HG03196 (cell line): Measurements from ENCODE around the gene TMEM115.

Source experiments
- ATAC-seq: cut with Tn5 transposase; IDR thresholded peaks from one replicate; pipeline ENCODE4 v1.9.1; 2021; ENCODE audit not compliant: unreplicated experiment

The TMEM115 gene

DNA sequence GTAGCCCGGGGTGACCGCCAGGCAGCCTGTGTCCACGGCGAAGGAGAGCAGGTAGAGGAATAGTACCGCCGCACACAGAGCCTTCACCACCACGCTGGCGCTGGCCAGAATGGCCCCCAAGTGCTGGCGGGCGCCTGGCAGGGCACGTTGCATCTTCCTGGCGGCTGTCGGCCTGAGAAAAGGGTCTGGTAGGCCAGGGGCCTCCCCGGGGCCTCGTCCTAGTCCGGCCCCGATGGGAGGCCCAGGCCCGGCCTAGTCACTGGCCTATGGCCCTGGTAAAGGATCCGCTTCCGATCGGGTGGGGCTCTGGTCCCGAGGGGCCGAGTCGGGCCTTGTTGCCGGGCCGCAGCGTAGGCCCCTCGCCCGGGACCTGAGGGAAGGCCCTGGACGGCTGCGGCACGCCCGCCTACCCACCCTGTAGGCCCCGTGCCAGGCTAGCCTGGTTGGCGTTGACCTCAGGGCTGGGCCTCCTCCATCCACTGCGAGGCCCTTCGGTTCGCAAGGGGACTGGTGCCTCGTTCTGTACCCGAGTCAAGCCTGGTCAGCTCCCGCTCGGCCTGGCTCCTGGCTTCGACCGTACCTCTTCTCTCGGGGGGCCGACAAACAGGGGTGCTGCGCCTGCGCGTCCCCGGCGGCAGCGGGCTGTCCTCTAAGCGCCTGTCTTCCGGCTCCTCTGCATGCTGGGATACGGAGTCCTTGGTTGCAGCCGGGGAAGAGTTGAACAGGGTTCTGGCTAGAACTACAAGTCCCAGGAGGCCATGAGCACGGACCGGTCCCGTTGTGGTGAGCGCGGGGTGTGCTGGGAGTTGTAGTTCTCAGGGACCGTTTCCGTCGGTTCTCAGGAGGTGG is at the start of gene TMEM115:
Gene TMEM115 (minus strand): TSS at position 611 of the 849 bp plus-strand sequence. CDS start 458 bp downstream, at position 153.
- ATAC-seq: peak; percentile 98

GRCh38 chr3:50408443-50408944 is 49.2 kb upstream of the TMEM115 start:
- ATAC-seq: no peak

DNA sequence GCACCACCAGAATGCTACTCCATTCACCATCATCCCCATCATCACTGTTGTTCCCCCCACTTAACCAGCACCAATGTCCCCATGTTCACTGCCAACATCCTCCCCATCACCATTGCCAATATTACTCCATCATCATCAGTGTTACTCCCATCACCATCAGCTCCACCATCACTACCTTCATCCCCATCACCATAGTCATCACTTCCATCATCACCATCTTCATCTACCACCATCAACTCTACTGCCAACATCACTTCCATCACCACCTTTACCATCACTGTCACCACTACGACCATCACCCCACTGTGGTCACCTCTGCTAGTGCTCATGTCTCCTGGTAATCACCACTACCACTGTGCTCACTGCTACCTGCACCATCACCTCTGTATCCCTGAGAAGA is 47.2 kb upstream of the TMEM115 start:
- no peak for ATAC-seq

- no peak for ATAC-seq
Measured at GRCh38 chr3:50405249-50405648, 45.9 kb upstream of the TMEM115 start.

DNA sequence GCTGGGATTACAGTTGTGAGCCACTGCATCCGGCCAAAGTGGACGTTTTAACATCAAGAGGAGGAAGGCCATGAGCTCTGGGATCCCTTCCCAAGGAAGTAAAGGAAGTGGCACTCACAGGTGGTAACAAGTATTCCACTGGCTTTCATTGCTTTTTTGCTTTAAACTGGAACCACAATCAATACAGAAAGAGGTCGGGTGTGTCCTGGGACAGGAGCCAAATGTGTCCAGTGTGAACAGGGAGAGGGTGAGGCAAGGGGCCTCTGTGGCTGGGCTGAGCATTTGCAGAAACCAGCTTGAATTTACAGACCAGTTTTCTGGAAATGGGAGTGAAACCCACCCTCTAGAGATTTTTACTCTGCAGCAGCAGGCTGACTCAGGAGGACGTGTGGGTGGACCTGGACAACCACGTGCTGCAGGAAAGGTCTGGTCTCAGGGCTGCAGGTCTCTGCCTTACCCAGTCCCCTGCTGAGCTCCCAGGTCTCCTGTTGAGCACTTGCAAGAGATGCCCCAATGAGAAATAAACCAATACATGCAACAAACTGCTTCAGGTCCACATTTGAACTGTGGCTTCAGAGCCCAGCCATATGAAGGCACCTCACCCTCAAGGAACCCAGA is 42.8 kb upstream of the TMEM115 start:
- ATAC-seq: no peak

DNA sequence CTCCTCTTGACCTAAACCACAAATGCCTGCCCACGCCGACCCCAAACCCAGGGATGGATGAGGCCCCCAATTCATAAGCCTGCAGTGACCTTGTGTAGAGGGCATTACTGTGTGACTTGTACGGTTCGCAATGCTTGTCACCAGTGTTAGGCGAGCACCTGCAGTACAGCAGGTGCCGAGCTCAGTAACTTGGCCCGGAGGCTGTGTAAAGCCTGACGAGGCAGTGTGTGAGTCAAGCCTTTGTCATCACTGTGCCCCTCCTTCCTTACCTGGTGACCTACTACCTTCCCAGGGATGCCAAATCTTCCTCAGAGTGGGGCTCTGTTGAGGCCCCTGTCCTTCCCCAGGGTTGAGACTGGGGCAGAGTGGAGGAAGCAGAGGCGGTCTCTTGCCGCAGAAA is 37.2 kb upstream of the TMEM115 start:
- no peak for ATAC-seq

GRCh38 chr3:50395070-50395860 is 35.9 kb upstream of the TMEM115 start:
- no peak for ATAC-seq

DNA sequence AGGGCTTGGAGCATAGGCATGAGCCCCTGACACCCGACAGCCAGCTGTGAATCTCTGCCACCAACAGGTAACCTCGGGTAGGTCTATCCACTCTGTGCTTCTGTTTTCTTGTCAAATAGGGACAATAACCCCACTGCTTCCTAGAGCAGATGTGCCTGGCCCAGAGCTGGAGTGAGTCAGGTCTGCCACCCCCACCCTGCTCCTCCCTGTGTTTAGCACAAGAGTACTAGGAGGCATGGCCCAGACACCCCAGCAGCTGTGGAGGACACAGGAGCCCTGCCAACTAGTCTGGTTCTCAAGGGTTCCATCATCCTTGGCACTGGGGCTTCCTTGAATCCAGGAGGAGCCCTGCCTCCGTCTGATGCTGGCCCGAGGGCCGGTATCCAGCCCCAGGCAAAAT is 33.7 kb upstream of the TMEM115 start:
- ATAC-seq: no peak

DNA sequence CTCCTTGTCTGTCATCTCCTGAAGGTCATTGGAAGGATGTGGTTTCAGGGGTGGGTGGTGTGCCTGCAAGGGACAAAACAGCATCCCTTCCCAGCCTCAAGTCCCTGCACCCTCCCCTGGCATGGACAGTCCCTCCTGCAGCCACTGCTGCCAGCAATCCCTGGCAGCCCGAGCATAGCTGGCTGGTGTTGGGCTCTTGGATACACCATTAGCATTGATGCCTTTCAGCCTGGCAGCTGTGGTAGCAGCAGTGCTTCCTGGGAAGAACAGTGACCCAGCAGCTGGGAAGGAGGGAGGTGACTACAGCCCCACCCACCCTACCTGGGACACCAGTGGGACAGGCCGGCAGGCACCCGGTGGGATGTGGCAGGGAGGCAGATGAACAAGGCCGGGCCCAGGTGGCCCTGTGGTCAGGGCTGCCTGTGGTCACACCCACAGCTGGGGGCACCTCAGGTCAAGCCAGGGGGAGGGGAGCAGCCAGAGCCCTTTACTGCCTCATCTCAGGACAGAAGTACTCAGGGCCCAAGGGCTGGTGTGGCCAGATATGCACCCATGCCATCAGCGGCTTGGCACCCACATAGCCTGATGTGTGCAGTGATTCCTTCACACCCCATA is 32.9 kb upstream of the TMEM115 start:
- no peak for ATAC-seq

DNA sequence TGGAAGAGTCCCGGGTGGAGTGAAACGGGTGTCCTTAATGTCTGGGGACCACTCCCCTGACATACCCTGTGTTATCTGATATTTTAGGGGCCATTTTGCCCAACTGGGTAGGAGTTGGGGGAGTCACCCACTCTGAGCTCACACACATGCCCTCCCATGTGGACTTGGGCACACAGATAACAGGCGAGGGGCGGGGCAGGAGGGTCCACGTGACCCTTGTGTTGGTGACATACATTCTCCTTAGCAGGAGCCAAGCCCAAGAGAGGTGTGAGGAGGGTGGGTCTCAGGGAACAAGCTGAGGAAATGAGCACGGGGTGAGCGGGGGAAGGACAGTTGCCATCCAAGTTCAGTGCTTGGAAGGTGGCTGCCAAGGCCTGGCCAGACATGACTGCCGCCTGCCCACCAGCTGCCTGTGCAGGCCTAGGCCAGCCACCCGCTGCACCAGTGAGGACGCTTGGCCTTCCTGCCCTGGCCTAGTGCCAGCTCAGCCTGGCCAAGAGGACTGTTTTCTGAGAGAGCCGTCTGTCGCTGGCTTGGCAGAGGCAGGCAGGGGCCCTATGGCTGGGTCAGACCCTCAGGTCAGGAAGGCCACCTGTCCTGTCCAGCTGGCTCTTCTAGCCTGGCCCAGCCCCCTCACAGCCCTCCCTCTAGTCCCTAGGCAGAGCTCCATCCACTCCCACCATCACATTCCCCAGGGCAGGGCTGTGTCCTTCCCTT is 31.3 kb upstream of the TMEM115 start:
- ATAC-seq: no peak

DNA sequence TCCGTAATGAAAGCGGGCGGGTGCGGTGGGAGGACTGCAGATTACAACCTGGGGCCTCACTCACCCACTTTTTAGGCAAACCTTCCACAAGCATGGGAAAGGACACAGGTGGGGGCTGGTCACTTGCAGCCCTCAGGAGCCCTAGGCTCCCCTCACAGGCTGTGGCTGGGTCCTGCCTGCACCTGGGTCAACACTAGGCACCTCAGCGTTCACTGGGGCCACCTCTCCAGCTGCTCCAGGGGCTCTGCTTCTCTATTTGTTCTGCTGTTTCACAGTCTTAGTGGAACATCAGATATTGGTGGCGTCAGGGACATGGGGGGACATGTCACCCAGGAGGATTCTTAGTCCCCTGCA is 30.1 kb upstream of the TMEM115 start:
- ATAC-seq: no peak

DNA sequence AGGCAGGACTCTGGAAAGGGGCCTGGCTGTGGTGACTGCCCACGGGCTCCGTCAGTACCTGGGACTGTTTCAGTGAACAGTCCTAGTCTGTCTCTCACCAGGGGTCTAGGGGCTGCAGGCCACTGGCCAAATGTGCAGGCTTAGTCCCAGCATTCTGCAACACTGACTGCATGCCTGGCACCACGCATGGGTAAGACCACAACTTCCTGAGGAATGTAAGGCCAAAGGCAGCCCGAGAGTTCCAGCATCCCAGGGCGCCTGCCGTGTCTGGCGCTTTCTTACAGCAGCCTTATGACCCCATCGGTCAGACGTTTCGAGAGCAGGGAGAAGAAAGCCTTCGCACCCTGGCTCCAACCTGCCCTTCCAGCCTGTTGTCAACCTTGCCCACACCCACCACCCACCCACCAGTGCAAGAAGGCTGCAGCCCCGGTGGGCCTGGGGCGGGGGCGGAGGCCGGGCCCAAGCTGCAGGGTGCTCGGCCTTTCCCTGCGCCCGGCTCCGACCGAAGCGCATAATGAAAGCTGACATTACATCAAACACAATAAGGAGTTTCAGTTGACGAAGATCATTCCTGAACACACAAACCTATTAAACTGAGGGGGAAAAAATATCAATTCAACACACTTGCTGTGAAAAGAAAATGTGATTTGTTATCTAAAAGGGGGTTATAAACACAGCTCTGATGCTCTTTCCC is 29.5 kb upstream of the TMEM115 start:
- no peak for ATAC-seq

DNA sequence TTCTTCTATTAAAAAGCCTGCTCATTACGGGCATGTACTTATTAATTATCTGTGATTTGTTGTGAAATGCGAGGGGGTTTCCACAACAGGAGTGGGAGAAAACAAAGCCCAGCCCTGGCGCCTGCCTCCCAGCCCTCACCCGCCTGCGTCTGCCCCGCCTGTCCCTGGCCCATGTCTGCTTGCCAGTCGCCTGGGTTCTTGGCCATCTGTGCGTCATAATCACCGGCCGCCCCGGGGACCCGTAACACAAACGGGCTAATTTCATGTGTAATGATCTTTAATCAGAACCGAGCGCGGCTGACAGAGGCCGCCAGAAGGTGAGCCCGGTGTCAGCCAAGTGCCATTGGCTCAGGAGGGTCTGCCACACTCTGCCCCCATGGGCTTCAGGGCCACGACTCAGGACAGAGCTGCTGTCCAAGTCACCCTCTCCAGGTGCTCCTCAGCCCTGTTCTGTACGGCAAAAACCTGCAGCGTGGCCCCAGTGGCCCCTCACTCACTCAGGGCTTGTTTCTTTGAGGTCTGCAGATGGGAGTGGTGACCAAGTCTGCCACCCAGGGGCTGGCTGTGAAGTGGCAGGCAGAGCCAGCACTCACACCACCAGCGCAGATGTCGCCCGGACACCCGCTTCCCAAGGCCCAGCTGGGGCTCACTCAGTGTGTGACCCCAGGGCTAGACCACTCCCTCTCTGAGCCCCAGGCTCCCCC is 28.8 kb upstream of the TMEM115 start:
- ATAC-seq: no peak

DNA sequence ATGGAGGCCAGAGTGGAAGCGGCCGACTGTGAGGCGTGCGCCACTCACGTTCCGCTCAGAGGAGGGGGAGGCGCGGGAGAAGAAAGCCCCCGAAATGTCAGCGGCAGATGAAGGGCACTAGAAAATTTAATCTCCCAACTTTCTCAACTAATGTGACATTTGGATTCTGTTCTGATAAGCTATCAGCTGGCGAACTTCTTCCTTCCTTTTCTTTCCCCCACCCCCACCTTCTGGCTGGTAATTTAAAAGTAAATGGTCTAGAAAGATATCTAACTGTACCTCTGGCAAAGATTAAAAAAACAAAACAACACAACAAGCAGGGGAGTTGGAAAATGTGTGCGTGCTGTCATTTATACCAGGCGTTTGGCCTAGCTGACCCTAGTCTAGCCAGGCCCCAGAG is 26.4 kb upstream of the TMEM115 start:
- no peak for ATAC-seq

GRCh38 chr3:50383750-50384149 is 24.4 kb upstream of the TMEM115 start:
- ATAC-seq: no peak

- no peak for ATAC-seq
Measured at GRCh38 chr3:50382722-50383121, 23.4 kb upstream of the TMEM115 start.

DNA sequence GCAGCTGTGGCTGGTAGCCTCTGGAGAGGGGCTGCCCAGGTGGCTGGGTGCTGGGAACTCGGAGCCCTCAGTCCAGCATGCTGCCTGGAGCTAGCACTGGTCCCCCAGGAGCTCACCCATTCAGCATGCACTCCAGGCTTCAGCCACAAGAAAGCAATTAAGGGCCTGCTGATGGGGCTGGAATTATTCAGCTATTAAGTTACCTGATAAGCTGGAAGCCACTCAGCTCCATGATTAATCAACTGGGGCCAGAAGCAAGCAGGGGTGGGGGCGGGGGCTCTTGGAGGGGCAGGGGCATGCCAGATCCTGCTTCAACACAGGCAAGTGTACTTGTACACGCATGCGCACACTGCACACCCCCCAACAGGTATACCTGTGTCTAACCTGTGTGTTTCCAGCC is 22.1 kb upstream of the TMEM115 start:
- no peak for ATAC-seq

- no peak for ATAC-seq
Measured at GRCh38 chr3:50380405-50381085, 21.2 kb upstream of the TMEM115 start.

- ATAC-seq: no peak
Measured at GRCh38 chr3:50378757-50379156, 19.4 kb upstream of the TMEM115 start.
